Progenitor cell of endocrine pancreas (in vitro differentiated cells): Measurements from ENCODE around the gene TMSB15C. TPM values are rescaled to one million over a fixed set of nuclear protein-coding genes. Genes with fewer than 3 reads are reported as not detected.
"Not testable (repeated sequence)": the region's sequence is repeated elsewhere in the genome, so short reads cannot be mapped to it uniquely, and the experiment has no call there.

Experiments used
- DNase-seq: peaks from one replicate; pipeline ENCODE4 v3.0.0; 2021; ENCODE audit warnings: low spot score; ENCODE audit not compliant: unreplicated experiment
- H3K27ac Mint-ChIP-seq: 2 replicates; pipeline ENCODE4 v1.8.0; 2021; ENCODE audit warnings: mild to moderate bottlenecking, moderate library complexity, mixed read lengths
- H3K27me3 Mint-ChIP-seq: 2 replicates; pipeline ENCODE4 v1.8.0; 2021; ENCODE audit warnings: mixed read lengths
- H3K36me3 Mint-ChIP-seq: 2 replicates; pipeline ENCODE4 v1.8.0; 2022; ENCODE audit warnings: mixed read lengths; ENCODE audit not compliant: insufficient read depth
- H3K4me1 Mint-ChIP-seq: 2 replicates; pipeline ENCODE4 v1.8.0; 2021; ENCODE audit warnings: low read depth, mixed read lengths
- H3K4me3 Mint-ChIP-seq: 2 replicates; pipeline ENCODE4 v1.8.0; 2021; ENCODE audit warnings: low read depth, mild to moderate bottlenecking, moderate library complexity, mixed read lengths
- H3K9me3 Mint-ChIP-seq: 2 replicates; pipeline ENCODE4 v1.8.0; 2021; ENCODE audit warnings: low read depth, mixed read lengths
- CTCF ChIP-seq: fragments of 200-600 bp; sonication (generic); IDR thresholded peaks from one replicate; pipeline ENCODE4 v1.5.0; 2021; ENCODE audit warnings: antibody characterized with exemption, mild to moderate bottlenecking; ENCODE audit not compliant: unreplicated experiment
- long read RNA-seq: library from polyadenylated mRNA; unstranded; transcript quantifications from one replicate; pipeline ENCODE4 v2.0.0, GENCODE V29; 2020
- total RNA-seq: library from RNA; stranded (reverse); gene quantifications from 2 replicates; pipeline ENCODE4 v1.2.1, GENCODE V29; 2021

TMSB15C gene
- total RNA-seq: 15.5 and 17.3 TPM in 2 replicates
- long read RNA-seq, partial matches to known transcripts: 3 of 11 reads
- long read RNA-seq, other reads (novel, unspliced or antisense): 3 of 11 reads

GRCh38 chrX:104075778-104076445 lies at the start of gene TMSB15C:
TSS of gene TMSB15C (minus strand) at chrX:104076236.
- H3K4me1 Mint-ChIP-seq, H3K4me3 Mint-ChIP-seq, H3K9me3 Mint-ChIP-seq, H3K27me3 Mint-ChIP-seq, H3K27ac Mint-ChIP-seq, H3K36me3 Mint-ChIP-seq, DNase-seq: not testable (repeated sequence)

- Mint-ChIP-seq H3K9me3 (peaks cover 14% of the 10 kb centered on the region), H3K27me3 (no peaks in the 10 kb centered on the region), H3K4me1 (peaks cover 1% of the 10 kb centered on the region), H3K4me3 (no peak overlapping the region), H3K27ac (no peak overlapping the region), H3K36me3 (no peaks in the 10 kb centered on the region)
- no peak for DNase-seq
- no peak for TF ChIP-seq CTCF
Measured at GRCh38 chrX:104122829-104123228, 46.8 kb upstream of the TMSB15C start.

GRCh38 chrX:104118765-104119164 lies 42.7 kb upstream of the TMSB15C start:
- no peak for DNase-seq
- peaks cover 1% of the 10 kb centered on the region for H3K4me1 Mint-ChIP-seq

GRCh38 chrX:104117759-104118158 lies 41.7 kb upstream of the TMSB15C start:
- Mint-ChIP-seq H3K4me1 (peaks cover 1% of the 10 kb centered on the region), H3K27ac (no peak overlapping the region), H3K4me3 (no peak overlapping the region), H3K9me3 (peaks cover 10% of the 10 kb centered on the region), H3K36me3 (no peaks in the 10 kb centered on the region), H3K27me3 (no peaks in the 10 kb centered on the region)
- TF ChIP-seq CTCF: no peak
- no peak for DNase-seq

More at GRCh38 chrX:104118765-104119164, 42.7 kb upstream of the TMSB15C start:
- Mint-ChIP-seq H3K27ac (no peak overlapping the region), H3K27me3 (no peaks in the 10 kb centered on the region), H3K9me3 (peaks cover 10% of the 10 kb centered on the region), H3K4me3 (no peak overlapping the region), H3K36me3 (no peaks in the 10 kb centered on the region)
- TF ChIP-seq CTCF: no peak

GRCh38 chrX:104113222-104113965 lies 37.4 kb upstream of the TMSB15C start:
- Mint-ChIP-seq H3K4me1 (peaks cover 1% of the 10 kb centered on the region), H3K36me3 (no peaks in the 10 kb centered on the region), H3K27me3 (no peaks in the 10 kb centered on the region), H3K4me3 (peak overlapping the region; percentile 89), H3K9me3 (peaks cover 7% of the 10 kb centered on the region), H3K27ac (no peak overlapping the region)
- peak; percentile 56 for TF ChIP-seq CTCF
- DNase-seq: peak; percentile 24
